Hepatic stellate cell (primary cell): ENCODE results near the gene TMEM39A.
A peak's percentile ranks its signal among the peaks of the same experiment; 100 is the strongest.

ENCODE experiments used
- DNase-seq: peaks from one replicate; pipeline ENCODE4 v3.0.0; 2011; ENCODE audit warnings: low spot score

TMEM39A gene

DNA sequence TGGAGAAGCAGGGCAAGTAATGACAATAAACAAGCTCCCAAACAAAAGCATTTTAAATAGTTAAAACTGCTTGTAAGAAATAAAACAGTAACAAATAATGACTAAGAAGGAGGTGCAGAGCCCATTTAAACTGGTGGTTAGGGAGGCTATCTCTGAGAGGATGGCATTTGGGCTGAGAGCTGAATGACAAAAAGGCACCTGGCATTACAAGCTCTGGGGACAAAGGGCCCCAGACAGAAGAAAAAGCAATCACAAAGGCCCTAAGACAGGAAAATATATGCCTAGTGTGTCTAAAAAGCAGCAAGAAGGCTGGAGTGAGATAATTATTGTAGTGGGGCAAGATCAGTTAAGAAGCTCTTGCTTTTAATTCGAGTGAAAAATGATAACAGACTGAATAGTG, 9.6 kb downstream of the TMEM39A start:
- no peak for DNase-seq

DNA sequence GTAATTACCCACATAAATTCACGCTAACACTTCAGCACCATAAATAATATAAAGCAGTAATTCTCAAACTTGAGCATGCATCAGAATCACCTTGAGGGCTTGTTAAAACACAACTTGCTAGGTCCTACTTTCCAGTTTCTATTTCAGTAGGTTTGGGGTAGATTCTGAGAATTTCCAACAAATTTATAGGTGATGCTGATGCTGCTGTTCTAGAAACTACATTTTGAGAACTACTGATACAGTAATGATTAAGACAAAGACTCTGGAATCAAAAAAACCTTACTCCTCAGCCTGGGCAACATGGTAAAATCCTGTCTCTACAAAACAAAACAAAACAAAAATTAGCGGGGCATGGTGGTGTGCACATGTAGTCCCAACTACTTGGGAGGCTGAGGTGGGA, 18.8 kb downstream of the TMEM39A start:
- no peak for DNase-seq

DNA sequence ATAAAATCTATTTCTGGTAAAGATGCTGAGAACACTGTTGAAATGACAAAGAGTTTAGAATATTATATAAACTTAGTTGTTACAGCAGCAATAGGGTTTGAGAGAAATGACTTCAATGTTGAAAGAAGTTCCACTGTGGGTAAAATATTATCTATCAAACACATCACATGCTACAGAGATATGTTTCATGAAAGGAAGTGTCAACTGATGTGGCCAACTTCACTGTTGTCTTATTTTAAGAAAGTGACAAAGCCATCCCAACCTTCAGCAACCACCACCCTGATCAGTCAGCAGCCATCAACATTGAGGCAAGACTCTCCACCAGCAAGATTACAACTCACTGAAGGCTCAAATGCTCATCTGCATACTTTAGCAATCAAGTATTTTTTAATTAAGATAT, 20.2 kb downstream of the TMEM39A start:
- no peak for DNase-seq

DNA sequence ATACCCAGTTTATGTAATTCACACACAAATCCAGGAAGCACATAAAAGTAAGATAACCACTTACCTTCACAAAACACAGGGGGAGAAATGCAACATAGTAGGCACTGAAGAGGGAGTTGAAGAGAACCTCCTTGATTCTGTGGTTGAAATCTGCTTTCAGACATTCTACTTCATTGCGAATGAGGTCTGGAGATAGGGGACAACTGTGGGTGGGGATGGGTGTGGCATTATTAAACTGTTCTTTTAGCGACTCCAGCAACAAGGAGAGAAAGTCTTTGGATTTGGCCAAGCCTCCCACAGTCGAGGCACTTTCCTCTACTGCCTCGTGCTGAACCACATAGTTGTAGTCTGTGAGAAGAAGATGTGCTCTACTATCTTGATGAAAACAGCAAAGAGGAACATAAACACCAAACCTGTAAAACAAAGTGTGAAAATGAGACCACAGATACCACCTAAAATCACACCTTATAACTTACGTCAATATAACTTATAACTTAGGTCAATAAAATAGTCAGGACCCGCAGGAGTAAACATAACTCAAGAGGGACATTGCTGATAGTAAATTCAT, 25.6 kb downstream of the TMEM39A start:
- DNase-seq: no peak

DNA sequence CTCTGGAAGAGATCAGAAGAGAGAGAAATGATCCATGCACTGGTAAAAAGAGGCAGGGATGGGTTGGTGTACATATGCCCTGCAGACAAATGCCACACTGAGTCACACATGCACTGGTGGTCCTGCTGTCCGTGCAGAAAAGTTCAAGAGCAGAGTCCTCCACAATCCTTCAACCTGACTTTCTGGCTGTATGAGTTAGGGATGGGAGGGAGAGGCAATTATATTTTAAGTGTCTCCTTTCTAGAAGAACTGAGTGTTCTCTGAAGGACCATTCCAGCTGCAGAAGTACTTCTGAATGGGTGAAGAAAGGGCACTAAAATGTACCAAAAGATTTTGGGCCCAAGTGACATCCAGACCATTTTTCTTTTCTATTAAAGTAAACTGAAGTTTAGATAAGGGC, 26.4 kb downstream of the TMEM39A start:
- DNase-seq: no peak

DNA sequence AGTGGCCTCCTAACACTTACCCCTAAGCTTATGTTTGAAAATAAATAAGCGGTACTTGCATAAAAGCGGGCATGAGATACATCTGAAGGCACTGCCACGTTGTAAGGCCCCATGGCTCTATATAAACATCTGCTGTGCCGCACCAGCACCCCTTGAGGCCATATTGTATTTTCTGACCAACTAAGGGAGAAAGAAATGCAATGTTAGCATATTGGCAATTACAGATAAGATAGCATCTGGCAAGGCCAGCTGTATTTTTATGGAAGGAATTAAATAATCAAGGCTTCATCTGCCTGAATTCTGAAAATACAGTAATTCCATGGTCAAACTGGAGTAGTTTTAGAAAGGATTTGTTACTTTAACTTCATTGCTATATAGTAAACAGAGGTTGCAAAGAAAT, 28.7 kb downstream of the TMEM39A start:
- no peak for DNase-seq

DNA sequence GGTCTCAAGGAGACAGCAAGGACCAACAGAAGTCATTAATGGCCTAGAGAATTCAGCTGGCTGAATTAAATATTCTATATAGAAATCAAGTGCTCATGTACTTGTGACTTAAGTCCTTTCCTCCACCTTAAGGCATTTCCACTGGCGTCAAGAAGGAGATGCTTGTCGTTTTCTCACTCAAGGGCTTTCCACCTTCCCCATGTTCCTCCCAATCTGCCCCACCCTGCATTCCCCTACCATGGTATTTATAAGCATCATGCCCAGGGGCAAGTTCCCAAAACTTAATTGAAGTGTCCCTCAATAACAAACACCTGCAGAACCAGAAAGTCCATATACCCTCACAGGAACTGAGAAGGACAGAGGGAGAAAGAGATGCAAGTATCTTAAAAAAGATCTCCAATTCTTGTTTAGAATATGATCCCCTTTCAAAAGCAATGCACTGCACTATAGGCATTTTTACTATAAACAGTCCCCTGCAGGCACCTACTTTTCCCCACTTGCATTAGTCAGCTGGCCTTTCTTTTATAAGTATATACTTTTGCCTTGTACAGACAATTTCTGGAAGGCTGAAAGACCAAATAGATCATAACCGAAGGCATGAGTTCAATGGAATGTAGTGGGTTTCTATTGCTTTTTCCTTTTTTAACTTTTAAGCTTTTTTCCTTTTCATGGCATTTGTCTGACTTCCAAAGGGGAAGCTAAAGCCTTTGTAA, 29.6 kb downstream of the TMEM39A start:
- no peak for DNase-seq

DNA sequence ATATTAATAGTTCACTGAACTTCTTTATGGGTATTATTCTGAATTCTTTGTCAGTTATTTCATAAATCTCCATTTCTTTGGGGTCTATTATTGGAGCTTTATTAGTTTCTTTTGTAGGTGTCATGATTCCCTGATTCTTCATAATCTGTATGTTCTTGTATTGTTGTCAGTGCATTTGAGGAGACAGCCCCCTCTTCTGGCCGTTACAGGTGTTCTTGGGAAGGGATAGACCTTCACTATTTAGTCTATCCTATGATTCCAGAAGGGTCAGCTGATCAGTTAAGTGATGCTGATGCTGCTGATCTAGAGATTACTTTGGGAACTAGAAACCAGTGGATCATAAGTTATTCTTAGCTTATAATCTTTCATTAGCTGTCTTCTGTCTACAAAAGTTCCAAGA, 34.9 kb downstream of the TMEM39A start:
- no peak for DNase-seq

DNA sequence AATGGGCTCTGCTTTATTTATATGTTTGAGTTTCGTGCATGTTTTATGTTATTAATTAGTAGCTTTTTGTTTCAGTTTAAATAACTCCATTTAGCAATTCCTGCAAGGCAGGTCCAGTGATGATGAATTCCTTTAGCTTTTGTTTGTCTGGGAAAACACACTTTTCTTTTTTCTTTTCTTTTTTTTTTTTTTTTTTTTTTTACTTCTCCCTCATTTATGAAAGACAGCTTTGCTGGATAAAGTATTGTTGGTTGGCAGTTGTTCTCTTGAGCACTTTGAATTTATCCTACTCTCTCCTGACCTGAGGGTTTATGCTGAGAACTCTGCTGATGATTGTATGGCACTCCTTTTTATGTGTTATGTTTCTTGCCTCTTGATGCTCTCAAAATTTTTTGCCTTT, 35.7 kb downstream of the TMEM39A start:
- DNase-seq: no peak

DNA sequence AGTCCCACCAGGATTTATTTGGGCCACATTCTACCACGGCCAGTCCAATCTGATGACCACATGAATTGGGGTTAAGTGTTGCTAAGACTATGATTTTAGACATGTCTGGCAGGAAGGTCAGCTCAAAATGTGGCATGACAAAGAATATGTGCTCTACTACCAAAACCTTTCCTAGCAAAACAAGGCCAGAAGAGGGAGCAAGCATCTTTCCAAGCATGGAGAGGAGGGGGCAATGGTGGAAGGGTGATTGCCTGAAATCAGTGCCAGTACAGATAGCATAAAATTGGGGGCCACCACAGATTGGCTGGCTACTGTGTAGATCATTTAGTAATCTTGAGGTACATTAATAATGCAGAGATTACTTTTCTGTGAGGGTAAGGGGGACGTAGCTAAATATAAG, 43.2 kb downstream of the TMEM39A start:
- no peak for DNase-seq

DNA sequence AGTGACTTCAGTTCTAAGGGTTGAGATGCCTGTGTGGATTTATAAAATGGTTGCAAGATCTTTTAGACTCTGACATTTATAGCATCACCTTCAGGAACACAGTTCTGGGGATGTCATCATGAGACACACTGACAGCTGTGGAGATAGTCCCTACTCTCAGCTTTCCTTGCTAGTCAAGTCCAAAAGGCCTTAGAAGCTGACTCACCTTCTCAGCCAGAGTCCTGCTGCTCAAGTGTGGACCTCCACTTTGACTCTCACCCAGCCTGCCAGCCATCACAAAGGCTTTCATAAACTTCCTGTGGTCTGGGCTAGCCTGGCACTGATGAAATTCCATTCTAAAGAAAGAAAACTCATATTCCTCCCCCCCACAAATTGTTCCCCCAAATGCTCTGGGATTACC, 44.8 kb downstream of the TMEM39A start:
- no peak for DNase-seq

DNA sequence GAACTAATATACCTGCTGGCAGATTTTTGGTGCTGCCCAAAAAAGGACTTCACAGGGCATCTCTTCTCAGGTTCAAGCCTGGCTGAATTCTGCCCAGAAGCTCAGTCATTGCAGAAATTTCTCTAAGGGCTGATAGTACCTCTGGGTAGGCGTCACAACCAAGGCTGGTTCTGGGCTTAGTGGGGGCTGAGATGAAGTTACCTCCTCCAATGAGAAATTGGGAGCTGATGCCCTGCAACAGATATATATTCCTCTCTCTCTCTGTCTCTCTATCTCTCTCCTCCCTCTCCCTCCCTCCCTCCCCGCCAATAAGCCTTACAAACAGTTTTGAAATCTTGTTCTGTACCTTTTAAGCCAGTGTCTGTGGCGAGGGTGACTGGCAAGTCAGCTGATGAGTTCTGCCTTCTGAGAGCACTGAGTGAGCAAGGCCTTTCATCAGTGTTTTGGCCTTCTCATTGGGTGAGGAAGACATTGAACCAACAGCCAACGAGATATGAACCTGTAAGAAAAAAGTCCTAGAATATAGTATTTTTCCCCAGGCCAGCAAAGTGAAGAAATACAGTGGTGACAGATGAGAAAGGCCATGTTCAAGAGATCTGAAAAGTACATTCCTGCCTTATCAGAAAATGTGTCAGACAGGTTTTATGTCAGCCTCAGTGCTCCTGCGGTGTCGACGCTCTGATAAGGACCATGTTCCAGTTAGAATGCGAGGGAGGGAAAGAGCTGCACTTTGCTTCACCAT, 45.5 kb downstream of the TMEM39A start:
- no peak for DNase-seq

DNA sequence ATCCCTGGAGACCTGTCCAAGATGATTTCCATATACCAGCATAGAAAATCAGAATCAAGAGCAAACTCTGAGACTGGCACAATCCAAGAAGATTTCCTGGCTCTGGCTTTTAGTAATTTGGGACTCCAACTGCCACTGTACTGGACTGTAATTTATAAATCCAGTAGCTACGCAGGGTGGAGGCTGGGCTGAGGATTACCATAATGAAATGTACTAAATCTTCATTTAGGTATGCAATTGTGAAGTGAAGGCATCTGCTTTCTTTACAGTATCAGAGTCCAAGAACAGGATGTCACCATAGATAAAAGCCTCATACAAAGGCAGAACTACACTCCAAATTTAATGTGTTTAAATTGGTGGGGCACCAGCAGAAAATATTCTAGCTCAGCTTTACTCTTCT, 46.5 kb downstream of the TMEM39A start:
- no peak for DNase-seq

DNA sequence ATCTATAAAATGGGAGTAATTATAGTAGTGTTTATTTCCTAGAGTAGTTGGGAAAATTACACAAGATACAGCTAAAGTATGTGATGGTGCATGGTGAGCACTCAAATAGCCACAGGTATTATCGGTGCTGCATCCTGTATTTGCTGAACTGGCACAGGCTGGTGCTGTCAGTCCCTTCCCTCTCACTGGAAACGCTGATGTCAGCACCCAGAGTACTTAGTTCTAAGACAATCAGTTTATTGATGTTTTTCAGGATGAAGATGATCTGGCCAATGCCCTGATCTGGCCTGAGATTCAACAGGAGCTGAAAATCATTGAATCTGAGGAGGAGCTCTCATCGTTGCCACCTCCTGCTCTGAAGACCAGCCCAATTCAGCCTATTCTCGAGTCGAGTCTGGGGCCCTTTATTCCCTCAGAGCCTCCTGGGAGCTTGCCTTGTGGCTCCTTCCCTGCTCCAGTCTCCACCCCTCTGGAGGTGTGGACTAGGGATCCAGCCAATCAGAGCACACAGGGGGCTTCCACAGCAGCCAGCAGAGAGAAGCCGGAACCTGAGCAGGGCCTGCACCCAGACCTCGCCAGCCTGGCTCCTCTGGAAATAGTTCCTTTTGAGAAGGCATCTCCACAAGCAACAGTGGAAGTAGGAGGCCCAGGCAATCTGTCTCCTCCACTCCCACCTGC, 49.7 kb downstream of the TMEM39A start:
- no peak for DNase-seq

DNA sequence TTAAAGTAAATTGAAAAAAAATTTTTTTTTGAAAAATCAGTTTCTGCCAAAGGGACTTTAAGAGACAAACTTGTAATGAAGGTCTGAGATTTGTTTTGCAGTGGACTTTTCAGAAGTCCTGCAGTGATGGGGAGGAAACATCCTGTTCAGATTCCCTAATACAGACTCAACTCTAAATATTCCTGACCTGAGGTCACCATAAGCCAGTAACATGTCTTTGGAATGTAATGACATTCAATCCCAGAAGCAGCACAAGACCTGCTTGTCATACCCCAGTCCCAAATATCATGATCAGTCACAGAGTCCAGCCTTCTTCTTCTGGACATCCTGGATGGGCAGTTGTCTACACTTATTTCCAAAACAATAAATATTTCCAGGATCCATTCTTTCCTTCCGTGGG, 53.6 kb downstream of the TMEM39A start:
- DNase-seq: peak; percentile 9

DNA sequence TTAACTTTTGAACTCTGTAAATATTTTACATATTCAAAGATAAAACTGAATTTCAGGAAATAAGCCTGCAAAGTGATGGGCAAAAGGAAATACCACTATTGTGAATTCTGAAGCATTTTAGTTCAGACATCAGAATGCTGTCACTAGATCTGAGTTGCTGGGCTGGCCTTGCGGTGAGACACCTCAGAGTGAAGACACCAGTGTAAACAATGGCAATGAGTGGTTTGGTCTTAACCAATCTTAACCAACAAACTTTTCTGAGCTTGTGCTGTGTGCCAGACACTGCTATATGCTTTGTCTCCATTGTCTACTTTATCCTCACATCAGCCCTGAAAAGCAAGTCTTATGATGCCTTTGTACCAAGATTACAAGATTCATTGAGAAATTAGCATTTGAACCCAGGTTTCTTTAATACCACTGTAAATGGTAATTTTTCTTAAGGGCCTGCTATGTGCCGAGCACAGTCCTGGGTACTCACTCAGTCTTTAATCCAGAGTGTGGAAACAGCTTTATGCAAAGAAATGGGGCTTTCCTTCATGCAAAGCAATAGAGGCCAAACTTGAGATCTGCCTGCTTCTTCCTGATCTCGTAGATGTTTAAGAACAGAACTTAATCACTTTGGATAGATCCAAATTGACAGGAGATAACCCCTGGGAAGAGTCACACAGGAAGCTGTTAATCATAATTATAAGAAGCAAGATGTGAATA, 55.0 kb downstream of the TMEM39A start:
- DNase-seq: no peak

DNA sequence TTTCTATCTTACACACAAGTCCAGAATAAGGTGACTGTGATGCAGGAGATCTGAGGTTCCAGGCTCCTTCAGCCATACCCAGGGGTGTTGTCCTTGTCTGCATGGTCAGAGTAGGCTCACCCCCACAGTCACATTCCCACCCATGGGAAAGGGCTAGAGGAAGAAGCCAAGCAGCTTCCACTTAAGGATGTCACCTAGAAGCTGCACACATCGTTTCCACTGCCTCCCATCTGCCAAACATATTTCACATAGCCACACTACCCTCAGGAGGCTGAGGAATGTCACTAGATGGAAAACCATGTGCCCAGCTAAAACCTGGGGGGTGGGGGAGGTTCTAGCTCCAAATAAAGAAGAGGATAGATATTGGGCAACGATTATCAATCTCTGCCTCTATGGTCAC, 58.1 kb downstream of the TMEM39A start:
- DNase-seq: no peak

DNA sequence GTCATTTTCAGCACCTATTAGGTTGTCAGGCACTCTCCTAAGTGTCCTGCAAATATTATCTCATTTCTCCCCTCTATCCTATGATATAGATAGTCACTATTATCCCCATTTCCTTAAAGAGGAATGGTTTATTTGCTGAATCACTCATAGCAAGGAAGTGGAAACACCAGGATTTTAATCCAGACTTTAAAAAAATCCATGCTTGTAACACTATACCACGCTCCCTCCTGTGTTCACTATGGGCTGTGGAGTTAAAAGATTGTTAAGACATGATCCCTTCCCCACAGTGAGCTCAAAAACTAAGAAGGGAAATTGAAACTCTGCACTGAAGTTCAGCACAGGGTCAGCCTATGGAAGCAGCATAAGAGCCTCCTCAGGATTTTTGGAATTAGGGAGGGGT, 60.2 kb downstream of the TMEM39A start:
- DNase-seq: no peak

DNA sequence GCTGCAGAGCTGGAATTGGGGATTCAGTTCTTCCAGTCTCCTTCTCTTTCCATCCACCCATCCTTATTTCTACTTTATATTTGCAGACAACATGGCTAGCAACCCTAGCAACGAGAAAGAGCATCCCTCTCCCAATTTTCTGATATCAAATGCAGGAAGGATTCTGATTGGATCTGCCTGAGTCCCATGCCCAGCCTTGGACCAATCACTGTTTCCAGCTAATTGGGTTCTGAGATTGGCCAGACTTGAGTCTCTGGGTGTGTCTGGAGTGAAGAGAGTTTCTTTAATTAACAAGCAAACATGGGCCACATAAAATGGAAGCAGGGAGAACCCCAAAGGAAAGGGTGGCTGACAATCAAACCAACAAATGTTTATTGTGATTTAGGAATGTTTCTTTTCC, 60.6 kb downstream of the TMEM39A start:
- no peak for DNase-seq

DNA sequence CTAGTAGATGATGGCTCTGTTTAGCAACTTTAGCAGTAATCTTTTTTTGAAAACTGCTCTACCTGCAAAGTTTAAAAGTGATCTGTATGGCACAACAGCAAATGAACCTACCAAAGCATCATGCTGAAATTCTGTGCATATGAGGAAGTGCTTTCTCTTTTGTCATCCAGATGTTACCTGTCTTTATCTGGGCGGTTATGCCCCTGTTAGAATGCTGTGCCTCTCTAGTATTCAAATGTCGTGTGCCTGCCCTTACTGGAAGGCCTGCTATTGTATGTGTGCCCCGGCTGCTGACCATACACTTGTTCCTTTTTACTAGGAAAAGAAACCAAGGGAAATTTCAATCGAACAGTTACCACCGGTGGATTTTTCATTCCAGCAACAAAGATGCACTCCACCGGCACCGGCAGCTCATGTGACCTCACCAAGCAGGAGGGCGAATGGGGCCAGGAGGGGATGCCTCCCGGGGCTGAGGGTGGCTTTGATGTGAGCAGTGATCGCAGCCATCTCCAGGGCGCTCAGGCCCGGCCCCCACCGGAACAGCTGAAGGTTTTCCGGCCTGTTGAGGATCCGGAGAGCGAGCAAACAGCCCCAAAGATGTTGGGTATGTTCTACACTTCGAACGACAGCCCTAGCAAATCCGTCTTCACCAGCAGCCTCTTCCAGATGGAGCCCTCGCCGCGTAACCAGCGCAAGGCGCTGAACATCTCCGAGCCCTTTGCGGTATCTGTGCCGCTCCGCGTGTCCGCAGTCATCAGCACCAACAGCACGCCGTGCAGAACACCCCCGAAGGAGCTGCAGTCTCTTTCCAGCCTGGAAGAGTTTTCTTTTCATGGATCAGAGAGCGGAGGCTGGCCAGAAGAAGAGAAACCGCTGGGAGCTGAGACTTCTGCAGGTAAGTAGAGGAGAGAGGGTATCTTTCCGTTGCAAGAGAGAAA, 61.6 kb downstream of the TMEM39A start:
- no peak for DNase-seq

DNA sequence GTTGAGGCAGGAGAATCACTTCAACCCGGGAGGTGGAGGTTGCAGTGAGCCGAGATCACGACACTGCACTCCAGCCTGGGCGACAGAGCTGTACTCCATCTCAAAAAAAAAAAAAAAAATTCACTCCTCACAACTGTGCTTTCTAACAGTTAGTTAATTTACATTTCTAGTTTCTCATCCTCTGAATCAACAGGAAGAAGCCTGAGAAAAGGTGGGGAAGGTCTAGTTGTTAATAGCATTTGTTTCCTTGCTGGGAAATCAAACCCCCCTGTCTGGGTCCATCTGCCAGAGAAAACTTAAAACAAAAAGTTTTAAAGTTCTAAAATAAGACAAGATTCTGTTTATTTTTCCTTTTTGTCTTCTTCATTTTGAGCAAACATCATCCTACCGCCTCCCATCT, 62.3 kb downstream of the TMEM39A start:
- DNase-seq: no peak
